Measurements from ENCODE around the gene CDT1. TPM values are rescaled to one million over a fixed set of nuclear protein-coding genes. Genes with fewer than 3 reads are reported as not detected.

The CDT1 gene
- total RNA-seq (2021) (142 to 154 TPM (median 149 TPM) in 3 replicates), Bru-seq, nascent RNA (percentile 78 among the genes with signal in this experiment)
- long read RNA-seq, experiment 1, transcript CDT1-201 (10 exons, 3,240 nt) = major isoform, 294 of 335 reads
- long read RNA-seq, experiment 1, partial matches to known transcripts = 33 of 335 reads
- long read RNA-seq, experiment 1, other reads (novel, unspliced or antisense) = 8 of 335 reads
- long read RNA-seq, experiment 2, transcript CDT1-201 (10 exons, 3,240 nt) = major isoform, 121 of 175 reads
- long read RNA-seq, experiment 2, partial matches to known transcripts = 46 of 175 reads
- long read RNA-seq, experiment 2, other reads (novel, unspliced or antisense) = 8 of 175 reads
- long read RNA-seq, experiment 3, partial matches to known transcripts = 1 of 1 reads
- long read RNA-seq, experiment 3, other reads (novel, unspliced or antisense) = 0 of 1 reads

- TF ChIP-seq MYBL2 (CRISPR knock-in tag; IDR thresholded peaks at IDR 0.05) (peak; percentile 75), GABPB1 (CRISPR knock-in tag; IDR thresholded peaks at IDR 0.05) (no peak), ZNF671 (CRISPR knock-in tag; IDR thresholded peaks at IDR 0.05) (no peak), GRHL2 (CRISPR knock-in tag; IDR thresholded peaks at IDR 0.05; ENCODE audit: insufficient replicate concordance, severe bottlenecking) (no peak), ZSCAN18 (CRISPR knock-in tag; IDR thresholded peaks at IDR 0.05) (no peak), MAX (CRISPR knock-in tag; IDR thresholded peaks at IDR 0.05) (peak; percentile 37; the same call in 1 of the 2 replicates), FOXP4 (CRISPR knock-in tag; IDR thresholded peaks at IDR 0.05) (peak; percentile 80; the same call in 1 of the 2 replicates), SMAD4 (CRISPR knock-in tag; IDR thresholded peaks at IDR 0.05) (no peak), SP1 (CRISPR knock-in tag; conservative IDR thresholded peaks at IDR 0.05) (peak; percentile 89), PRDM15 (CRISPR knock-in tag; IDR thresholded peaks at IDR 0.05) (no peak), ELF4 (CRISPR knock-in tag; IDR thresholded peaks at IDR 0.05; ENCODE audit: low read depth) (no peak), FOXK1 (CRISPR knock-in tag; IDR thresholded peaks at IDR 0.05) (peak; percentile 67; the same call in 1 of the 2 replicates), E2F4 (CRISPR knock-in tag; IDR thresholded peaks at IDR 0.05; ENCODE audit: borderline replicate concordance, low read depth) (peak; percentile 92), ETV6 (CRISPR knock-in tag; IDR thresholded peaks at IDR 0.05) (peak; percentile 81), E2F5 (CRISPR knock-in tag; IDR thresholded peaks at IDR 0.05) (peak; percentile 99), FOXP1 (CRISPR knock-in tag; IDR thresholded peaks at IDR 0.05; ENCODE audit: borderline replicate concordance) (0 out of 2 replicates have a peak, but pooled peaks have one; percentile 41), KAT7 (CRISPR knock-in tag; IDR thresholded peaks at IDR 0.05; ENCODE audit: borderline replicate concordance) (0 out of 2 replicates have a peak, but pooled peaks have one; percentile 14), NFE2L1 (CRISPR knock-in tag; IDR thresholded peaks at IDR 0.05) (peak; percentile 78; the same call in 1 of the 2 replicates), ZMAT4 (CRISPR knock-in tag; IDR thresholded peaks at IDR 0.05) (no peak), FOXJ3 (CRISPR knock-in tag; IDR thresholded peaks at IDR 0.05; ENCODE audit: borderline replicate concordance) (no peak)
- Mint-ChIP-seq H3K36me3 (peaks cover 24% of the 10 kb centered on the region; the same call in 1 of the 2 replicates), H3K9me3 (no peaks in the 10 kb centered on the region), H3K27ac (no peak within 1 kb of the TSS; the same call in 1 of the 2 replicates), H3K4me1 (no peaks in the 10 kb centered on the region), H3K27me3 (ENCODE audit: low read depth) (no peaks in the 10 kb centered on the region), H3K4me3 (peak within 1 kb of the TSS; percentile 77)
- POLR2A ChIA-PET = interaction anchor here (0.6 to 1.6 kb wide), 4 partner anchors 9 to 277 kb away, joined by 3 to 7 read pairs (median 5); partner anchors contain the start of gene APRT
- peak; percentile 8 for ATAC-seq
- DNase-seq (ENCODE audit: low spot score) = peak; percentile 77
- CTCF ChIA-PET = interaction anchor here (0.7 to 2.5 kb wide), 6 partner anchors 10 to 364 kb away, joined by 3 to 20 read pairs (median 6); no protein-coding TSS in a partner anchor
Measured at GRCh38 chr16:88803264-88803987, at the start of gene CDT1. CDT1 (plus strand) TSS chr16:88803789; CDS start chr16:88803832, 43 bp downstream.

Data from WTC11 (cell line).